Gastroesophageal sphincter (tissue), 3 donors: ENCODE results near the gene SPSB1.

Experiments
- CTCF ChIP-seq, 4 experiments: fragments of 200-600 bp in 2 of 4; fragments of 450-650 bp in 2 of 4; sonication (generic) in 1 of 4; IDR thresholded peaks; one replicate each; pipeline ENCODE4 v1.5.1; 2017 to 2019; ENCODE audit warnings: antibody characterized with exemption in 4 of 4, mild to moderate bottlenecking in 2 of 4, moderate library complexity in 2 of 4
- EP300 ChIP-seq: sonication (generic); formaldehyde crosslinking; IDR thresholded peaks from one replicate; pipeline ENCODE4 v1.6.1; 2017; ENCODE audit warnings: antibody characterized with exemption, mild to moderate bottlenecking
- POLR2A ChIP-seq, 2 donors: fragments of 450-650 bp; IDR thresholded peaks; one replicate each; pipeline ENCODE4 v1.6.1; 2017; ENCODE audit warnings: antibody characterized with exemption in 2 of 2, mild to moderate bottlenecking in 2 of 2, moderate library complexity in 1 of 2

GRCh38 chr1:9401080-9401453, 108.4 kb downstream of the SPSB1 start:
- TF ChIP-seq CTCF (IDR thresholded peaks at IDR 0.05) (no peak), POLR2A (IDR thresholded peaks at IDR 0.05) (no peak), EP300 (no peak)
